A549 (cell line): ENCODE results near the gene GSC. TPM values are rescaled to one million over a fixed set of nuclear protein-coding genes. Genes with fewer than 3 reads are reported as not detected.

Source experiments
- ATAC-seq, 2 experiments: fragments of 200-7000 bp in 1 of 2; fragments of >200 bp in 1 of 2; cut with Nextera tagmentation in 1 of 2; cut with Tn5 transposase in 1 of 2; 3 replicates each; pipeline versions ENCODE4 v1.8.0 to v1.9.1; 2018 to 2020; ENCODE audit warnings: mild to moderate bottlenecking in 1 of 2, moderate library complexity in 1 of 2
- CTCF ChIA-PET: fragments of 300-600 bp; sonication (Branson Sonifier 250); formaldehyde crosslinking; extraction: SDS; loops from one replicate; lab custom pipeline; 2021; ENCODE audit warnings: antibody characterized with exemption, inconsistent platforms; lab: Yijun Ruan, JAX
- POLR2A ChIA-PET: fragments of 350-600 bp; formaldehyde crosslinking; extraction: SDS; loops from one replicate; lab custom pipeline; 2021; ENCODE audit warnings: antibody characterized with exemption, inconsistent platforms; lab: Yijun Ruan, JAX
- DNase-seq, 2 experiments: peaks; one replicate each; pipeline versions ENCODE4 v3.0.0 to v3.0.0-alpha.2; 2011 to 2016; ENCODE audit warnings: low read depth in 1 of 2, low spot score in 1 of 2
- FAIRE-seq: peaks from 2 replicates; lab custom pipeline; 2011; peaks lifted over from hg19 to GRCh38; lab: Jason Lieb, UNC
- H3K27ac ChIP-seq, 2 experiments: fragments of >200 bp; sonication (Bioruptor Twin); formaldehyde crosslinking; 3 replicates each; pipeline ENCODE4 v1.5.1; 2016 to 2017
- H3K4me1 ChIP-seq: fragments of >200 bp; sonication (Bioruptor Twin); formaldehyde crosslinking; 3 replicates; pipeline ENCODE4 v1.6.1; 2016
- H3K4me2 ChIP-seq: fragments of >200 bp; sonication (Bioruptor Twin); formaldehyde crosslinking; 3 replicates; pipeline ENCODE4 v1.6.1; 2016
- H3K4me3 ChIP-seq: fragments of >200 bp; sonication (Bioruptor Twin); formaldehyde crosslinking; 3 replicates; pipeline ENCODE4 v1.5.1; 2016
- H3K9me3 ChIP-seq: fragments of >200 bp; sonication (Bioruptor Twin); formaldehyde crosslinking; 3 replicates; pipeline ENCODE4 v1.6.1; 2016
- CBX8 ChIP-seq: fragments of 200-600 bp; sonication (generic); IDR thresholded peaks from 2 replicates; pipeline ENCODE4 v1.6.1; 2016
- CEBPB ChIP-seq, 2 experiments: fragments of >200 bp in 1 of 2; sonication (Bioruptor Twin) in 1 of 2; formaldehyde crosslinking in 1 of 2; IDR thresholded peaks; 2 replicates each; pipeline ENCODE4 v1.6.1; 2012 to 2016
- CHD2 ChIP-seq: fragments of 150-350 bp; IDR thresholded peaks from 2 replicates; pipeline ENCODE4 v1.6.1; 2014; ENCODE audit warnings: low read length; ENCODE audit not compliant: partially characterized antibody
- FOSB ChIP-seq: fragments of 250-450 bp; sonication (Bioruptor Pico); IDR thresholded peaks from 2 replicates; pipeline ENCODE4 v1.5.0; 2020; ENCODE audit warnings: mild to moderate bottlenecking, moderate library complexity
- FOXS1 ChIP-seq: fragments of 250-450 bp; sonication (Bioruptor Pico); IDR thresholded peaks from 2 replicates; pipeline ENCODE4 v1.5.0; 2020; ENCODE audit warnings: mild to moderate bottlenecking, moderate library complexity
- HDAC2 ChIP-seq: fragments of 200-600 bp; sonication (generic); IDR thresholded peaks from 2 replicates; pipeline ENCODE4 v1.6.1; 2016
- JUNB ChIP-seq: fragments of >200 bp; sonication (Bioruptor Twin); formaldehyde crosslinking; IDR thresholded peaks from 2 replicates; pipeline ENCODE4 v1.6.1; 2016
- KDM1A ChIP-seq: fragments of 200-600 bp; sonication (generic); IDR thresholded peaks from 2 replicates; pipeline ENCODE4 v1.6.1; 2016; ENCODE audit warnings: low read depth, mild to moderate bottlenecking
- KDM5A ChIP-seq: fragments of 200-600 bp; sonication (generic); IDR thresholded peaks from 2 replicates; pipeline ENCODE4 v1.6.1; 2016; ENCODE audit warnings: antibody characterized with exemption, mild to moderate bottlenecking
- NFE2L2 ChIP-seq: fragments of 150-350 bp; conservative IDR thresholded peaks from 2 replicates; pipeline ENCODE4 v1.6.1; 2014; ENCODE audit warnings: low read length
- NR3C1 ChIP-seq: fragments of >200 bp; sonication (Bioruptor Twin); formaldehyde crosslinking; IDR thresholded peaks from 3 replicates; pipeline ENCODE4 v1.6.1; 2017
- POLR2A ChIP-seq: IDR thresholded peaks from 2 replicates; pipeline ENCODE4 v1.6.1; 2012; ENCODE audit warnings: mild to moderate bottlenecking, low read length
- RCOR1 ChIP-seq: fragments of 150-350 bp; IDR thresholded peaks from 2 replicates; pipeline ENCODE4 v1.6.1; 2014; ENCODE audit warnings: antibody characterized with exemption, low read length, low read depth
- RFX5 ChIP-seq: fragments of 450-650 bp; IDR thresholded peaks from 2 replicates; pipeline ENCODE4 v1.7.1; 2014; ENCODE audit warnings: antibody characterized with exemption, mild to moderate bottlenecking, moderate library complexity
- ZC3H11A ChIP-seq: fragments of 450-650 bp; IDR thresholded peaks from 2 replicates; pipeline ENCODE4 v1.6.1; 2014; ENCODE audit warnings: antibody characterized with exemption, mild to moderate bottlenecking
- ZFP36 ChIP-seq: fragments of 450-650 bp; IDR thresholded peaks from 2 replicates; pipeline ENCODE4 v1.6.1; 2014; ENCODE audit warnings: borderline replicate concordance; ENCODE audit not compliant: partially characterized antibody
- WGBS: methylation state at CpG from one replicate; pipeline ENCODE4 v1.1.6; 2017; ENCODE audit errors: missing lambda C conversion rate; 5-methylcytosine and 5-hydroxymethylcytosine counted together
- polyA plus RNA-seq, 4 experiments: library from polyadenylated mRNA; depleted of rRNA in 3 of 4; stranded (reverse); fragments of >200 nt; fragmentation: RNase III in 1 of 4; extraction: RNeasy Plus Mini Kit Qiagen cat#74134 plus additional on column Dnase treatment in 1 of 4; gene quantifications; 2 replicates in 3 of 4; 3 replicates in 1 of 4; pipeline ENCODE4 v1.2.3, GENCODE V29; 2011 to 2017
- TF ChIP-seq, protein P1 (sequence below): fragments of 250-450 bp; sonication (Bioruptor Pico); IDR thresholded peaks from 2 replicates; pipeline ENCODE4 v1.5.0; 2020; ENCODE audit warnings: low read depth, mild to moderate bottlenecking, moderate library complexity
- TF ChIP-seq, protein P2 (sequence below): fragments of 200-600 bp; sonication (generic); IDR thresholded peaks from 2 replicates; pipeline ENCODE4 v1.6.1; 2016; ENCODE audit warnings: antibody characterized with exemption, mild to moderate bottlenecking, moderate library complexity
- TF ChIP-seq, protein P3 (sequence below): IDR thresholded peaks from 2 replicates; pipeline ENCODE4 v1.6.1; 2012; ENCODE audit warnings: low read depth, borderline replicate concordance
- TF ChIP-seq, protein P4 (sequence below): IDR thresholded peaks from 2 replicates; pipeline ENCODE4 v1.6.1; 2012

GSC gene
- polyA plus RNA-seq, 2 of the 4 experiments (the other 2 are of a cell fraction) = 0.17 TPM

DNA sequence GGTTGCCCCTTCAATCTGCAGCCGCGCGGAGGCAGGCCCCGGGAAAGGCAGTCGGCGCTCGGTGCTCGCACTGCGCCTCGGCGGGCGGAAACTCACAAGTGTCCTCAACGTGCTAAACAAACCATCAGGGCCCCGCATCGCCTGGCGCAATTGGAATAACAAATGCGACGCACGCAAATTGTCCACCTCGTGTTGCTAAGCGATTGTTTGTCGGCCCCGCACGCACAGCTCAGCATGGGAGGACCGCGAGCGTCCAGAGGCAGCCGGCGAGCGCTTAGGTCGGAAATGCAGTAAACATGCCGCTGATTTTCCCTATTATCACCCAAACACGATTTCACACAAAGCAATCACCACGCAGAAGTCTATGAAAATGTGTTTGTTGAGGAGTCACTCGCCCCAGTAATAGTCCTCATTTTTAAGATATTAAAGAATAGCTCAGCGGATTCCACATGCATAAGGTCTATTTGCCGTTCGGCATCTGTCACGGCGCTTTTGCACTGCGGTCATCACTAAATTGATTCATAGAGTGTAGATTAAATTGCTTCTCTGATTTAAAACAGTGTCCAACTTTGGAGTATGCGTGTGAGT, 3.2 kb upstream of the GSC start:
- H3K4me1 ChIP-seq = peaks cover 8% of the 10 kb centered on the region; the same call in 1 of the 3 replicates
- H3K4me2 ChIP-seq = no peak overlapping the region
- FAIRE-seq = no peak
- 70% methylated on average over 37 of the region's 42 CpGs for WGBS
- no peak overlapping the region for H3K4me3 ChIP-seq
- ChIA-PET POLR2A (no interaction called here), CTCF (interaction anchor here (1.2 to 2.0 kb wide), 2 partner anchors 9 to 24 kb away, joined by 3 to 6 read pairs; no protein-coding TSS in a partner anchor)
- no peak for DNase-seq
- TF ChIP-seq KDM1A (no peak), FOXS1 (CRISPR knock-in tag) (no peak), POLR2A (no peak), CHD2 (no peak), CBX8 (no peak)
- no peaks in the 10 kb centered on the region for H3K9me3 ChIP-seq
- no peak overlapping the region for H3K27ac ChIP-seq
- no peak for ATAC-seq

DNA sequence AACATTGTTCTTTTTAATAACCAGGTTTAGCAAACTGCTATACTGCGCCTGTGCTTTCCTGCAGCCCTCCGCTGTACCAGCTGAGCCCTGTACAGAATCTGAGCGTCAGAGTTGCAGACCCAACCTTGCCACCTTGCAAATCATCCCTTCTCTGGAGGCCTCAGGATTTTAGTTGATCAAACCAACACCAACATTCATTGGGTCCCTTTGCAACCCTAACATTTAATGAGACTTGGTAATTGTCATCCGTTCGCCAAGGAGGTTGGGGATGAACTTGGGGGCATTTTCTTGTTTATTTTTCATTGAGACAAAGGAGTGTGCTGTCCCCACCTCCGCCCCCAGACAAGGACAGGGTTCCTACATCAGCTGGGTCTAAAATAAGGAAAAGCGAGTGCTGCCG, 2.6 kb upstream of the GSC start:
- POLR2A ChIA-PET = no interaction called here
- H3K27ac ChIP-seq = no peak overlapping the region
- ATAC-seq = no peak
- 62% methylated on average over 8 of the region's 8 CpGs for WGBS
- FAIRE-seq = no peak
- H3K4me1 ChIP-seq = peaks cover 8% of the 10 kb centered on the region; the same call in 1 of the 3 replicates
- no peak for DNase-seq
- H3K4me2 ChIP-seq = no peak overlapping the region
- CTCF ChIA-PET = interaction anchor here (1.2 kb wide), 1 partner anchor 10 kb away, joined by 3 read pairs; no protein-coding TSS in a partner anchor
- no peaks in the 10 kb centered on the region for H3K9me3 ChIP-seq
- TF ChIP-seq ZFP36 (no peak), NFE2L2 (no peak), FOSB (CRISPR knock-in tag) (no peak), CEBPB (IDR thresholded peaks at IDR 0.05) (no peak), RFX5 (no peak), POLR2A (no peak), KDM5A (no peak), JUNB (no peak), HDAC2 (no peak), RCOR1 (no peak), ZC3H11A (no peak), NR3C1 (no peak)
- TF ChIP-seq, protein P1, sequence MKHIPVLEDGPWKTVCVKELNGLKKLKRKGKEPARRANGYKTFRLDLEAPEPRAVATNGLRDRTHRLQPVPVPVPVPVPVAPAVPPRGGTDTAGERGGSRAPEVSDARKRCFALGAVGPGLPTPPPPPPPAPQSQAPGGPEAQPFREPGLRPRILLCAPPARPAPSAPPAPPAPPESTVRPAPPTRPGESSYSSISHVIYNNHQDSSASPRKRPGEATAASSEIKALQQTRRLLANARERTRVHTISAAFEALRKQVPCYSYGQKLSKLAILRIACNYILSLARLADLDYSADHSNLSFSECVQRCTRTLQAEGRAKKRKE (CRISPR knock-in tag) = no peak
- TF ChIP-seq, protein P2, sequence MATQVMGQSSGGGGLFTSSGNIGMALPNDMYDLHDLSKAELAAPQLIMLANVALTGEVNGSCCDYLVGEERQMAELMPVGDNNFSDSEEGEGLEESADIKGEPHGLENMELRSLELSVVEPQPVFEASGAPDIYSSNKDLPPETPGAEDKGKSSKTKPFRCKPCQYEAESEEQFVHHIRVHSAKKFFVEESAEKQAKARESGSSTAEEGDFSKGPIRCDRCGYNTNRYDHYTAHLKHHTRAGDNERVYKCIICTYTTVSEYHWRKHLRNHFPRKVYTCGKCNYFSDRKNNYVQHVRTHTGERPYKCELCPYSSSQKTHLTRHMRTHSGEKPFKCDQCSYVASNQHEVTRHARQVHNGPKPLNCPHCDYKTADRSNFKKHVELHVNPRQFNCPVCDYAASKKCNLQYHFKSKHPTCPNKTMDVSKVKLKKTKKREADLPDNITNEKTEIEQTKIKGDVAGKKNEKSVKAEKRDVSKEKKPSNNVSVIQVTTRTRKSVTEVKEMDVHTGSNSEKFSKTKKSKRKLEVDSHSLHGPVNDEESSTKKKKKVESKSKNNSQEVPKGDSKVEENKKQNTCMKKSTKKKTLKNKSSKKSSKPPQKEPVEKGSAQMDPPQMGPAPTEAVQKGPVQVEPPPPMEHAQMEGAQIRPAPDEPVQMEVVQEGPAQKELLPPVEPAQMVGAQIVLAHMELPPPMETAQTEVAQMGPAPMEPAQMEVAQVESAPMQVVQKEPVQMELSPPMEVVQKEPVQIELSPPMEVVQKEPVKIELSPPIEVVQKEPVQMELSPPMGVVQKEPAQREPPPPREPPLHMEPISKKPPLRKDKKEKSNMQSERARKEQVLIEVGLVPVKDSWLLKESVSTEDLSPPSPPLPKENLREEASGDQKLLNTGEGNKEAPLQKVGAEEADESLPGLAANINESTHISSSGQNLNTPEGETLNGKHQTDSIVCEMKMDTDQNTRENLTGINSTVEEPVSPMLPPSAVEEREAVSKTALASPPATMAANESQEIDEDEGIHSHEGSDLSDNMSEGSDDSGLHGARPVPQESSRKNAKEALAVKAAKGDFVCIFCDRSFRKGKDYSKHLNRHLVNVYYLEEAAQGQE = no peak
- TF ChIP-seq, protein P3, sequence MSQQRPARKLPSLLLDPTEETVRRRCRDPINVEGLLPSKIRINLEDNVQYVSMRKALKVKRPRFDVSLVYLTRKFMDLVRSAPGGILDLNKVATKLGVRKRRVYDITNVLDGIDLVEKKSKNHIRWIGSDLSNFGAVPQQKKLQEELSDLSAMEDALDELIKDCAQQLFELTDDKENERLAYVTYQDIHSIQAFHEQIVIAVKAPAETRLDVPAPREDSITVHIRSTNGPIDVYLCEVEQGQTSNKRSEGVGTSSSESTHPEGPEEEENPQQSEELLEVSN = no peak
- TF ChIP-seq, protein P4, sequence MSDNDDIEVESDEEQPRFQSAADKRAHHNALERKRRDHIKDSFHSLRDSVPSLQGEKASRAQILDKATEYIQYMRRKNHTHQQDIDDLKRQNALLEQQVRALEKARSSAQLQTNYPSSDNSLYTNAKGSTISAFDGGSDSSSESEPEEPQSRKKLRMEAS = no peak
- H3K4me3 ChIP-seq = no peak overlapping the region
